Inflammatory macrophage treated with lipopolysaccharide for 1 hour (primary cell): ENCODE measurements around the gene TRIM7.
A peak's percentile ranks its signal among the peaks of the same experiment; 100 is the strongest.
"Not testable (repeated sequence)": the region's sequence is repeated elsewhere in the genome, so short reads cannot be mapped to it uniquely, and the experiment has no call there.

ENCODE experiments used
- DNase-seq, 2 donors: peaks; one replicate each; pipeline ENCODE4 v3.0.0-alpha.2; 2020 to 2022

The TRIM7 gene

GRCh38 chr5:181190711-181191525 is 14.1 kb downstream of the TRIM7 start:
- no peak for DNase-seq

- DNase-seq: no peak
These were observed 14.9 kb downstream of the TRIM7 start for GRCh38 chr5:181189962-181190710.

GRCh38 chr5:181189363-181189961 is 15.5 kb downstream of the TRIM7 start:
- no peak for DNase-seq

- peak; percentile 69 to 96 for DNase-seq
These were observed 16.2 kb downstream of the TRIM7 start for GRCh38 chr5:181188700-181189362.

- DNase-seq: peak; percentile 55 to 75
These were observed 17.3 kb downstream of the TRIM7 start for GRCh38 chr5:181187500-181188213.

- no peak for DNase-seq
These were observed 18.0 kb downstream of the TRIM7 start for GRCh38 chr5:181186986-181187499.

GRCh38 chr5:181186022-181186421 is 19.0 kb downstream of the TRIM7 start:
- no peak for DNase-seq

GRCh38 chr5:181185560-181185959 is 19.4 kb downstream of the TRIM7 start:
- no peak for DNase-seq

- no peak for DNase-seq
These were observed 20.2 kb downstream of the TRIM7 start for GRCh38 chr5:181184845-181185216.

- DNase-seq: no peak
These were observed 22.3 kb downstream of the TRIM7 start for GRCh38 chr5:181182651-181183050.

- DNase-seq: peak; percentile 60 to 68
These were observed 23.1 kb downstream of the TRIM7 start for GRCh38 chr5:181181650-181182565.

GRCh38 chr5:181177559-181177958 is 27.4 kb downstream of the TRIM7 start:
- not testable (repeated sequence) for DNase-seq

GRCh38 chr5:181176254-181176952 is 28.6 kb downstream of the TRIM7 start:
- DNase-seq: no peak

GRCh38 chr5:181173420-181174342 is 31.3 kb downstream of the TRIM7 start:
- DNase-seq: no peak

- peak; percentile 46 to 51 for DNase-seq
These were observed 32.0 kb downstream of the TRIM7 start for GRCh38 chr5:181173027-181173419.

GRCh38 chr5:181171782-181172181 is 33.2 kb downstream of the TRIM7 start:
- DNase-seq: no peak

- no peak for DNase-seq
These were observed 34.0 kb downstream of the TRIM7 start for GRCh38 chr5:181170996-181171395.

GRCh38 chr5:181170237-181170825 is 34.7 kb downstream of the TRIM7 start:
- no peak for DNase-seq
